Measurements from ENCODE around the gene IMPA2. TPM values are rescaled to one million over a fixed set of nuclear protein-coding genes. Genes with fewer than 3 reads are reported as not detected.

Gene IMPA2
- total RNA-seq, 2 donors from 2014 or later, result 8.4 to 26.6 TPM

DNA sequence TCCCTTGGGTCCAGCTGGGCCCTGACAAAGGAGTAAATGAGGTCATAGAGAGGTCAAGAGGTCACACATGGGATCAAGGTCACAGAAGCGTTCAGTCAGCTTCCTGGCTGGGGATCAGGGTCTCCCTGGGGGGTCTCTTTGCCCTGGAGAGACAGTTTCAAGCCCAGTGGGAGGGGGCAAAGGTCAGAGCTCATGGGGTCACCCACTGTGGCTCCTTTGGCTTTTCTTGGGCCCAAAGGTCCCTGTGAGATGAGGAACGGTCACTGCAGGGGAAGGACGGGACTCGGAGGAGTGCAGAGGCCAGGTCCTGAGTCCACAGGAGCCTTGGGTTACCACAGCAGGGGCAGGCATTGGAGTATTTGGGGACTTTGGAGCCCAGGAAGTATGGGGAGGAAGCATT is 81.7 kb downstream of the IMPA2 start:
- no peak overlapping the region for H3K27ac ChIP-seq
- no peaks in the 10 kb centered on the region for H3K9me3 ChIP-seq
- no peaks in the 10 kb centered on the region for H3K27me3 ChIP-seq (replicated peaks; ENCODE audit: insufficient read depth)
- TF ChIP-seq, protein P1, sequence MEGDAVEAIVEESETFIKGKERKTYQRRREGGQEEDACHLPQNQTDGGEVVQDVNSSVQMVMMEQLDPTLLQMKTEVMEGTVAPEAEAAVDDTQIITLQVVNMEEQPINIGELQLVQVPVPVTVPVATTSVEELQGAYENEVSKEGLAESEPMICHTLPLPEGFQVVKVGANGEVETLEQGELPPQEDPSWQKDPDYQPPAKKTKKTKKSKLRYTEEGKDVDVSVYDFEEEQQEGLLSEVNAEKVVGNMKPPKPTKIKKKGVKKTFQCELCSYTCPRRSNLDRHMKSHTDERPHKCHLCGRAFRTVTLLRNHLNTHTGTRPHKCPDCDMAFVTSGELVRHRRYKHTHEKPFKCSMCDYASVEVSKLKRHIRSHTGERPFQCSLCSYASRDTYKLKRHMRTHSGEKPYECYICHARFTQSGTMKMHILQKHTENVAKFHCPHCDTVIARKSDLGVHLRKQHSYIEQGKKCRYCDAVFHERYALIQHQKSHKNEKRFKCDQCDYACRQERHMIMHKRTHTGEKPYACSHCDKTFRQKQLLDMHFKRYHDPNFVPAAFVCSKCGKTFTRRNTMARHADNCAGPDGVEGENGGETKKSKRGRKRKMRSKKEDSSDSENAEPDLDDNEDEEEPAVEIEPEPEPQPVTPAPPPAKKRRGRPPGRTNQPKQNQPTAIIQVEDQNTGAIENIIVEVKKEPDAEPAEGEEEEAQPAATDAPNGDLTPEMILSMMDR (IDR thresholded peaks at IDR 0.05), result no peak
- no peaks in the 10 kb centered on the region for H3K4me1 ChIP-seq (ENCODE audit: control insufficient read depth in 1 of 2, low read depth in 2 of 2)
- ATAC-seq (ENCODE audit: insufficient number of reproducible peaks, low FRiP score, low read depth) (no peak), DNase-seq (ENCODE audit: low spot score) (no peak)
- no peaks in the 10 kb centered on the region for H3K36me3 ChIP-seq
- H3K4me3 ChIP-seq, result no peak overlapping the region

DNA sequence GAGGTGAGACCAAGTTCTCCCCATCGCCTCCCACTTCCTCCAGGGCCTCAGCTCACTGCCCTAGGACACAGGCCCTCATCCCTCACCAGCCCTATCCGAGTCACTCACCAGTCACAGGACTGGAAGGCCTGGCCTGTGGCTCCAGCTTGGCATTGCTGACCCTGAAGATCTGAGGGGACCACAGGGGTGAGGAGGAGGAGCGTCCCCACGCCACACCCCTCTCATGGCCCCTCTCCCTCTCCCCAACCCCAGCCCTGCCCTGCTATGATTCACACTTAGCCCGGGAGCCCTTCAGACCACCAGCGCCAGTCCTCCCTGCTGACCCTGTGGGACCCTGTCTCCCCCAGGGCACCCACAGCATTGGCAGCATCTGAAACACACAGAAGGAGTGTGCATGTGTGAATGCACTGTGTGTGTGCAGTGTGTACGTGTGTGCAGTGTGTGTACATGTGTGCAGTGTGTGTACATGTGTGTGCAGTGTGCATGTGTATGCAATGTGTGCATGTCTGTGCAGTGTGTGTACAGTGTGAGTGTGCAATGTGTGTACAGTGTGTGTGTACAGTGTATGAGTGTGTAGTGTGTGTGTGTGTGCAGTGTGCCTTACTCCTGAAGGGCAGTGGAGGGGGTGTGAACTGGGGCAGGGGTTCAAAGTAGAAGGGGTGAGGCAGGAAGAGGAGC is 82.9 kb downstream of the IMPA2 start:
- Histone ChIP-seq H3K27ac (no peak overlapping the region), H3K27me3 (replicated peaks; ENCODE audit: insufficient read depth) (no peaks in the 10 kb centered on the region), H3K4me3 (no peak overlapping the region), H3K4me1 (ENCODE audit: control insufficient read depth in 1 of 2, low read depth in 2 of 2) (no peaks in the 10 kb centered on the region), H3K9me3 (no peaks in the 10 kb centered on the region), H3K36me3 (no peaks in the 10 kb centered on the region)
- TF ChIP-seq, protein P1 (IDR thresholded peaks at IDR 0.05), result no peak
- no peak for ATAC-seq (ENCODE audit: insufficient number of reproducible peaks, low FRiP score, low read depth)
- no peak for DNase-seq (ENCODE audit: low spot score)

DNA sequence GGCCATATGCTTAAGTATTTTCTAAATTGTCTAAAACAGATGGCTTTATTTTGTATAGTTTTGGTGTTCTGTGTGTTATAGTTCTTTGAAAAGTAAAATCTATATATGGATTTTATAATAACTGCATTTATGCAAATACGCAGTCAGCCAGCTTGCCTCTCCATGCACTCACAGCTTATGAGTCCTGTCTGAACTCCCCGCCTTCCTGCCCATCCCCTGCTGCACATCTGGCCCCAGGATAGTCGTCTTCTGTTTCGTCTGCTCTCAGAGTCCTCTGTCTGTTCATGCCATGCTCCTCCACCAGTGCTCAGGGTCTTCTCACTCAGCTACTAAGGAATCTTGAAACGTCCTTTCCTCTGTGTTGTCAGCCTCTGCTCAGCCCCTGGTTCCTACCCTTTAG is 84.1 kb downstream of the IMPA2 start:
- no peak overlapping the region for H3K4me3 ChIP-seq
- no peaks in the 10 kb centered on the region for H3K9me3 ChIP-seq
- H3K27ac ChIP-seq, result no peak overlapping the region
- no peak for DNase-seq (ENCODE audit: low spot score)
- TF ChIP-seq, protein P1 (IDR thresholded peaks at IDR 0.05), result no peak
- no peaks in the 10 kb centered on the region for H3K36me3 ChIP-seq
- H3K27me3 ChIP-seq (replicated peaks; ENCODE audit: insufficient read depth), result no peaks in the 10 kb centered on the region
- ATAC-seq (ENCODE audit: insufficient number of reproducible peaks, low FRiP score, low read depth), result no peak
- H3K4me1 ChIP-seq (ENCODE audit: control insufficient read depth in 1 of 2, low read depth in 2 of 2), result no peaks in the 10 kb centered on the region

DNA sequence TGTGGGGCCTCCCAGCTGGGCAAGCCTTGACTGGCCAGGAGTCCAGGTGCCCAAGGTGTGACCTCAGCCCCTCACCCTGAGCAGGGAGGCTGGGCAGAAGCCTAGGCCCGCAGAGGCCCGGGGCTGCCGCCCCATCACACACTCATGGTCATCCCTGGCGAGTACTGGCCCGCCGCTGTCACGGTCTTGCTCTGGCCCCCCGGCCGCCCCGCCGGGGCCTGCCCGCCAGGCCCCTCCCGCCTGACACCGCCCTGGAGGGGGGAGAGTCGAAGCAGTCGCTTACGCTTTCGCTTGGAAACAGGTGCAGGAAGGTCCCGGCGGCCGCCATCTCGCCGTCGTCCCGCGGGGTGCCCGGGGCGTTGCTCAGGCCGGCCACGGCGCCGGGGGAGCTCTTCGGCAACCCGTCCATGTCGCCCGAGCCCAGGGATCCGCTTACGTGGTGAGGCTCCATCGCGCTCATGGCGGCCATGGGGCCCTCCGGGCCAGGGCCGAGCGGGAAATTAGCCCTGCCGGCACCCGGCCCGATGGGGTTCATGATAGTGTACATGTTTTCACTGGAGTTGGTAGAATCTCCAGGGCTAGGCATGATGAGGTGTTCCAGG is 85.7 kb downstream of the IMPA2 start:
- Histone ChIP-seq H3K4me3 (no peak overlapping the region), H3K36me3 (no peaks in the 10 kb centered on the region), H3K4me1 (ENCODE audit: control insufficient read depth in 1 of 2, low read depth in 2 of 2) (no peaks in the 10 kb centered on the region), H3K27me3 (replicated peaks; ENCODE audit: insufficient read depth) (no peaks in the 10 kb centered on the region), H3K27ac (no peak overlapping the region), H3K9me3 (no peaks in the 10 kb centered on the region)
- TF ChIP-seq, protein P1 (IDR thresholded peaks at IDR 0.05), result no peak
- no peak for ATAC-seq (ENCODE audit: insufficient number of reproducible peaks, low FRiP score, low read depth)
- DNase-seq (ENCODE audit: low spot score), result no peak

DNA sequence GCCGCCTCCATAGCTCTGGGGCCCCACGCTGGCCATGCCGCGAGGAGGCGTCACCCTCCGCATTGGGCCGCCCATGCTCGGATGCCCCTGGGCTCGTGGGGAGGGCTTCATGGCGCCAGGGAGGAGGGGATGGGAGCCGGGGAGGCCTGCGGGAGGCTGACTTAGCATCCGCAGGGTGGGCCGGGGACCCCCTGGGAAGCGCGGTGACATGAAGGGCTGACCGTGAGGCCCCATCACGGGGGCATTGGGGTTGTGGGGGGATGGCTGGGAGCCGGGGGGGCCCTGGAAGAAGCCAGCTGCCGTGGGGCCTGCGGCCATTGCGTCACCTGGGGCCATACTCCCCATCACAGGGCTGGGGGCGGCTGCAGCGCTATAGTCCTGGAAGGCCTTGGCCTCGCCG is 86.4 kb downstream of the IMPA2 start:
- H3K4me3 ChIP-seq, result no peak overlapping the region
- no peaks in the 10 kb centered on the region for H3K9me3 ChIP-seq
- no peaks in the 10 kb centered on the region for H3K36me3 ChIP-seq
- no peak for ATAC-seq (ENCODE audit: insufficient number of reproducible peaks, low FRiP score, low read depth)
- no peaks in the 10 kb centered on the region for H3K27me3 ChIP-seq (replicated peaks; ENCODE audit: insufficient read depth)
- H3K27ac ChIP-seq, result no peak overlapping the region
- DNase-seq (ENCODE audit: low spot score), result no peak
- H3K4me1 ChIP-seq (ENCODE audit: control insufficient read depth in 1 of 2, low read depth in 2 of 2), result no peaks in the 10 kb centered on the region
- TF ChIP-seq, protein P1 (IDR thresholded peaks at IDR 0.05), result no peak

Data from thoracic aorta (tissue), 2 donors.